Stimulated activated CD4-positive, alpha-beta T cell treated with anti-CD3 and anti-CD28 coated beads, Interleukin-4, amount 100 ng/mL, for 4 hours (primary cell): Measurements from ENCODE around the gene ZNF592.
A peak's percentile ranks its signal among the peaks of the same experiment; 100 is the strongest.
"Not testable (repeated sequence)": the region's sequence is repeated elsewhere in the genome, so short reads cannot be mapped to it uniquely, and the experiment has no call there.

Source experiments
- DNase-seq, 2 experiments: peaks; one replicate each; pipeline ENCODE4 v3.0.0-alpha.2; 2020

The ZNF592 gene

DNA sequence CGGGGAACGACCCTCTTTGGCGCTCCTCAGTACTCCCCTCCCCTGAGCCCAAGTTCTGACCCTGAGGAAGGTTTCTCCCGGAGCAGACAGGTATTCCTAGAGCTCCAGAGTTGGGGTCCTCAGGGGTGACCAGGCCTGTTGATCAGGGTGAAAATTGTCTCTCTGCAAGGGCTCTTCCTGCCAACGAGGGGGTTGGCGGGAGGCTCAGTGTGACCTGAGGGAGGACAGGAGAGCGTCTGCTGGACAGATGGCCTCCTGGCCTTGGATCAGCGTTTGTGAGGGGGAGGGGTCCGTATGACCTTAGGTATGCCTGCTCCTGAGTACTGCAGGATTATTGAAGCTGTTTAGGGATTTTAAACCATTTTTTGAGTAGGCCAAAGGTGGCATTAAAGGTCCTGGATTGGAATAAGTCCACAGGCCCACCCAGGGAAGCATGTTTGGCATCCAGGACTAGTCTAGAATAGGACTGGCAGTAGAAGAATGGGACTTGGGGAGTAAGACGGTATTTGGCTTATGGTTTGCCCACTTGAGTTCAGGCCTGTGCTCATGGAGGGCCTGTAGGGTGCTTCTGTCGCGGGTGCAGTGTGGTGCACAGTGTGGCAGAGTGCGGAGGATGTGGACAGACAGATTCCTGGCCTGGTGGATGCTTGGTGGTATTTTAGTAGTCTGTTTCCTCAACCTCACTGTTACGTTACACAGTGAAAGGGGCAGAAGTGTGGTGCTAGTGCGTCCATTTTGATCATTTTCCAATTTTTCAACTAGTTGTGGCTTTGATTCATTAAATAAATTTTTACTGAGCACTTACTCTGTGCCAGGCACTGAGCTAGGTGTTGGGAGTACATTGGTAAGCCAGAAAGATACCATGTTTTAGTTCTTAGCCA lies 959 bp downstream of the ZNF592 start:
- DNase-seq = peak; percentile 31 to 32

- DNase-seq = no peak
These were observed 2.2 kb downstream of the ZNF592 start for GRCh38 chr15:84750583-84751092.

DNA sequence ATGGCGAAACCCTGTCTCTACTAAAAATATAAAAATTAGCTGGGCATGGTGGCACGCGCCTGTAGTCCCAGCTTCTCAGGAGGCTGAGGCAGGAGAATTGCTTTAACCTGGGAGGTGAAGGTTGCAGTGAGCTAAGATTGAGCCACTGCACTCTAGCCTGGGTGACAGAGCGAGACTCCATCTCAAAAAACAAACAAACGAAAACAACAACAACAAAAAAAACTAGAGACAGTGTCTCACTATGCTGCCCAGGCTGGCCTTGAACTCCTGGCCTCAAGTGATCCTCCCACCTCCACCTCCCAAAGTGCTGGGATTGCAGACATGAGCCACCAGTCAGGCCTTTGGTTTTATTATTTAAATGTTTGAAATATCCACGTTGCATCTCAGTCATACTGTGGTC lies 3.3 kb downstream of the ZNF592 start:
- DNase-seq = not testable (repeated sequence)

DNA sequence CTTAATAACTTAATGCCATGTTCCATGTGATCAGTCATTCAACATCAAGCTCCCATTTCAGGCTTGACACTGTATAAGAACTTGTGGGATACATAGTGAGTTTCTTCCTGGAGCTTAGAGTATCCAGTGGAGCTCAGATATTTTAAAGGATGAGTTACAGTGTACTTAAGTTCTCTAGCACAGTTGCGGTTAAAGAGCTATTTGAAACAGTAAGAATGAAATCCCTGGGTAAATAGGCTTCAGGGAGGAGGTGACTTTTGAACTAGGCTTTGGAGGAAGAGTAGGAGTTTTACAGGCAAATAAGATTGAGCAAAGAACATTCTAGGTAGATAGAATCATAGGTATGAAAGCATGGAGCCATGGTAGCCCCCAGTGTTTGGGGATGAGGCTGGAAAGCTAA lies 3.8 kb downstream of the ZNF592 start:
- no peak for DNase-seq

GRCh38 chr15:84752700-84753099 lies 4.3 kb downstream of the ZNF592 start:
- DNase-seq = no peak

DNA sequence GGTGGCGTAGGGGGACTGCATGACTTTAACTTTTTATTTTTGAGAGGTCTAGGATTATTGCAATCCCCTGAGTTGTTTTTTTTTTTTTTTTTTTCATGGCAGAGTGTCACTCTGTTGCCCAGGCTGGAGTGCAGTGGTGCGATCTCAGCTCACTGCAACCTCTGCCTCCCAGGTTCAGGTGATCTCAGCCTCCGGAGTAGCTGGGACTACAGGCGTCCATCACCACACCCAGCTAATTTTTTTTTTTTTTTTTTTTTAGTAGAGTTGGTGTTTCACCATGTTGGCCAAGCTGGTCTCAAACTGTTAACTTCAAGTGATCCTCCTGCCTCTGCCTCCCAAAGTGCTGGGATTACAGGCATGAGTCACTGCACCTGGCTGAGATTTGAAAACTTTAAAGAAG lies 6.5 kb downstream of the ZNF592 start:
- DNase-seq = not testable (repeated sequence)

GRCh38 chr15:84755736-84756527 lies 7.5 kb downstream of the ZNF592 start:
- no peak for DNase-seq

DNA sequence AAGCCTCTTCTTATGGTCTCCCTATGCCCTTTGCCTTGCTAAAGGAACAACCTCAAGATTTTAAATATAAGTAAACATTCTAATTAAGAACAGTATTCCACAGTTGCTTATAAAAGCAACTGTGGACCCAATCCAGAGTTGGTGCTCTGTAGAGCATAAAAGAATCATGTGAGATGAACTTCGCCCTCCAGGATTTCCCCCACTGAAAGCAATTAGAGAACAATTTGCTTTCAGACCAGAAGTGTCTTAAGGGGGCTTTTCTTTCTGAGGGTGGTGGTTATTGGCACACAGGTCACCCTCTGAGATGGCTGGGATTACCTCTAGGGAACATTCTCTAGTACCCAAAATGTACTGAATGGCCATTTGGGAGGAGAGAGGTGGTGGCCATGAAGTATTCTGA lies 10.6 kb downstream of the ZNF592 start:
- DNase-seq = no peak

GRCh38 chr15:84760219-84760618 lies 11.8 kb downstream of the ZNF592 start:
- no peak for DNase-seq

DNA sequence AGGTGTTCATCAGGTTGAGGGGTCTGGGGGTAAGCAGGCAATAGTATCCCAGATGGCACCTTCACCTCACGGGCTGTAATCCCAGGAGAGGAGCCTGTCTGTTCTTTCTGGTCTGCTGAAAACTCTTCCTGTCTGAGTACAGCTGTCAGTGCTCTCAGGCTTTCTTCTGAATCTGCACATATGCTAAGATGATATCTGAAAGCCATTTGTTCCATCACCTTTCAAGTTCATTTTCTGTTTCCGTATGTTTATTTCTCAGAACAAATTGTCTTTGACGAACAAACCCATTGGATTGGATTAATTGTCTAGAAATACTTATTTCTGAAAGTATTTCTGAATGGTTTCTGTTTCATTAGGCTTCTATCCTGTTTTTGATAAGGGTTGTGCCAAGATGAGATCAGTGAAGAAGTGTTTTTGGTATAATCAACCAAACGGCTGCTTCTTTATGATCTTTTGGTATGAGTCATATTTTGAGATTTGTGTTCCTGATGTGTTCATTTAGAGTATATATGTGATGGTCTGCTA lies 13.3 kb downstream of the ZNF592 start:
- DNase-seq = no peak

- DNase-seq = no peak
These were observed 14.6 kb downstream of the ZNF592 start for GRCh38 chr15:84762840-84763572.

GRCh38 chr15:84764585-84764984 lies 16.2 kb downstream of the ZNF592 start:
- no peak for DNase-seq

DNA sequence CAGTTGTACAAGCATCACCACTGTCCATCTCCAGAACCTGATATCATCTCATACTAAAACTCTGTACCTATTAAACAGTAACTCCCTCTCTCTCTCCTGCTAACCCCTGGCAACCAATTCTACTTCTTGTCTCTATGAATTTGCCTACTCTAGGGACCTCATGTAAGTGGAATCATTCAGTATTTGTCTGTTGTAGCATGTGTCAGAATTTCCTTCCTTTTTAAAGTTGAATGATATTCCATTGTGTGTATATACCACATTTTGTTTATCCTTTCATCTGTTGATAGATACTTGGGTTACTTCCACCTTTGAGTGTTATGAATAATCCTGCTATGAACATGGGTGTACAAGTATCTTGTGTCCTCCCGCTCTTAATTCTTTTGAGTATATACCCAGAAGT lies 16.6 kb downstream of the ZNF592 start:
- no peak for DNase-seq

- no peak for DNase-seq
These were observed 17.3 kb downstream of the ZNF592 start for GRCh38 chr15:84765675-84766074.

DNA sequence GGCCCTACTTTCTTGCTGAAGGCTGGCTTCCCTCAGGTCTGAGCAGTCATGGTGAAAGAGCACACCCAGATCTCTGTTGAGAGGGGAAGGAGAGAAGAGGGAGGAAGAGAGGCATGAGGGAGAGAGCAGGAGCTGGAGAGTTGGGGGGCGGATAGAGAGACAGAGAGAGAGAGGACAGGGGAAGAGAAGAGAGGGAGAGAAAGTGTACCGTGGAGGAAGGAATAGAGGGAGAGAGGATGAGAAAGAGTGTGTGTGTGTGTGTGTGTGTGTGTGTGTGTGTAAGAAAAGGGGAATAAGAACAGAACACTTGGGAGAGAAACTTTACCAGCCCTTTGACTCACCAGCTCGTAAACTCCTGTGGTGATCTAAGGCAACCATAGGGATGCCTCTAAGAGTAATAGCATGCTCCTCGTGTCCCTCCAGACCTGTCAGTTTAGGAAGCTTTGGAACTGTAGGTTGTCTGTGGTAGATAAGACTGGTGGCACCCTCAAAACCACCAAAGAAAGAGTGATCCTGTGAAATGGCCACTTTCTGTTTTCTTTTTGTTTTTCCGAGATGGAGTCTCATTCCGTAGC lies 18.2 kb downstream of the ZNF592 start:
- DNase-seq = no peak

DNA sequence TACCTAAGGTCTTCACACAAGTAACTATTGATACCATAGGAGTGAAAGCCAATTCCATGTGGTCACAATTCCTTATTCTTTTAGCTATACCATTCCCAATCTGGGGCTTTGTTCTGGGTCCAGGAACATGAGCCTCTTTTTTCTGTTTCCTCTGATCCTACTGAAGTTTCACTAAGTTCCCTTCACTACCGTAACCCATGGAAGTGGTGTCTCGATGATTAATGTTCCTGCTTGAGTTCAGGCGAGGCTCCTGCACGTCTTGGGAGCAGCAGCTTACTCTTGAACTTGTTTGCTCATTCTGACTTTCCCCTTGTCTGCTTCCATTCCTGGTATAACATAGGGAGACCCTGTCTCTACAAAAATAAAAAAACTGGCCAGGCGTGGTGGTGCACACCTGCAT lies 23.6 kb downstream of the ZNF592 start:
- DNase-seq = no peak

DNA sequence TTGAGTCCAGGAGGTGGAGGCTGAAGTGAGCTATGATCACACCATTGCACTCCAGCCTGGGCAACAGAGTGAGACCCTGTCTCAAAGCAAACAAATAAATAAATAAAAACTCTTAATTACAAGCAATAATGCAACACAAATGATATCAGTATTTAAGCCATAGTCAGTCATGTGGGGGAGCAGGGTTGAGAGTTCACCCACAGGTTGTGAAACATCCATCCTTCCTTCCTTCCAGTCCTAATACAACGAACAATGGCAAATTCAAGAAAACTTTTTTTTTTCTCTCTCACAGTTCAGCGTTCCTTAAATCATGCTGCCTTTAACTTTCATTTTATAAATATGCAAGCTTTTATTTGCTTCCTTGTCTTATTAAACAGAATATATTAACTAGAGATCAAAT lies 24.1 kb downstream of the ZNF592 start:
- no peak for DNase-seq

GRCh38 chr15:84773716-84774115 lies 25.3 kb downstream of the ZNF592 start:
- no peak for DNase-seq

GRCh38 chr15:84775867-84776449 lies 27.6 kb downstream of the ZNF592 start:
- no peak for DNase-seq

DNA sequence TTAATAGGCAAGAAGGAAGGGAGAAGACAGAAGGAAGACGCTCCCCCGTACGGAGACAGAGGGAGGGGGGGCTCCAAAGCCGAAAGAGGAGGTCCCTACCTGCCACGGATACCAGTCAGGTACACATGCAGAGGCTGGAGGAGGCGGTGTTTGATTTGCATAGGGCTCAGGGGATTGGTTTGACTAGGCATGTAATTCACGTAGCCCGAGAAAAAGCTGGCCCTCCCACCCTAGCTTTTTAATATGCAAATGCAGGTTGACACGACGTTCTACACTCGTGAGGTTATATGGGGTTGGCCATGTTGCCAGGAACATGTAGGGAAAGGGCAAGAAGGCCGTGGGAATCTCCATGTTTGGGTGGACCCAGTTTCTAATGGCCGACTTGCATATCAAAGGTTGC lies 29.8 kb downstream of the ZNF592 start:
- DNase-seq = no peak

- no peak for DNase-seq
These were observed 32.1 kb downstream of the ZNF592 start for GRCh38 chr15:84780492-84780891.

DNA sequence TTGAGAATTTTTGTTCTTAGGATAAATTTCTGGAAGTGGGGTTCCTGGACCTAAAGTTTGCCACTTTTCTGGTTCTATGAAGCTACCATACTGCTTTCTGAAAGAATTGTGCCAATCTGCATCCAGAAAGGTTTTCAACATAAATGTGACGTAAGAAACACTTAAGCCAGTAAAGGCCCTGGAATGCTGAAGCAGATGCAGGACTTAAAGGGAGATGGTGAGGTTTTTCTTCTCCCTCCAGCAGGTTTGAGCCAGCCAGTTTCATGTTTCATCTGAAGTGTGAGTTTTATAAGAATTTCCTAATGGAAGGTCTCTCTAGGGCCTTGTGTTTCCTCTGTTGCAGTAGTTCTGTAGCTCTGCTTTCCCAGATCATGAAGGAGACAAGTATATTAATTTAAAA lies 33.1 kb downstream of the ZNF592 start:
- DNase-seq = no peak
